OCI-LY7 (cell line): ENCODE data around the gene SKIL. TPM values are rescaled to one million over a fixed set of nuclear protein-coding genes. Genes with fewer than 3 reads are reported as not detected.

ENCODE experiments used
- BruUV-seq: library from RNA; stranded (reverse); fragments of 400-500 nt; replicated peaks from 2 replicates; lab custom pipeline; 2021; lab: Mats Ljungman, UMichigan
- CTCF ChIA-PET: fragments of 300-600 bp; sonication (Branson Sonifier 250); formaldehyde crosslinking; loops from one replicate; lab custom pipeline; 2022; ENCODE audit warnings: antibody characterized with exemption; ENCODE audit not compliant: unreplicated experiment; lab: Charles Lee
- POLR2A ChIA-PET: fragments of 300-600 bp; sonication (Branson Sonifier 250); formaldehyde crosslinking; loops from one replicate; lab custom pipeline; 2022; ENCODE audit warnings: antibody characterized with exemption; lab: Charles Lee
- DNase-seq: peaks from one replicate; pipeline ENCODE4 v3.0.0-alpha.2; 2015; ENCODE audit warnings: low spot score
- H2AFZ ChIP-seq: fragments of 200-600 bp; sonication (generic), shearing (Covaris generic); 2 replicates; pipeline ENCODE4 v1.6.1; 2014; ENCODE audit warnings: mild to moderate bottlenecking, antibody characterized with exemption, low read length, moderate library complexity
- H3K27ac ChIP-seq: fragments of 200-600 bp; sonication (generic); 2 replicates; pipeline ENCODE4 v1.5.1; 2014; ENCODE audit warnings: mixed run types, low read depth, mild to moderate bottlenecking, moderate library complexity, low read length, inconsistent platforms; ENCODE audit not compliant: poor library complexity, severe bottlenecking
- H3K36me3 ChIP-seq: fragments of 200-600 bp; sonication (generic); 2 replicates; pipeline ENCODE4 v1.6.1; 2014; ENCODE audit warnings: mild to moderate bottlenecking, antibody characterized with exemption, low read length, moderate library complexity, mixed read lengths; ENCODE audit not compliant: insufficient read depth
- H3K4me1 ChIP-seq: fragments of 200-600 bp; sonication (generic); 2 replicates; pipeline ENCODE4 v1.5.1; 2014; ENCODE audit warnings: mild to moderate bottlenecking, low read length; ENCODE audit not compliant: insufficient read depth, poor library complexity, severe bottlenecking
- H3K4me2 ChIP-seq: fragments of 200-600 bp; sonication (generic); 2 replicates; pipeline ENCODE4 v1.6.1; 2014; ENCODE audit warnings: mild to moderate bottlenecking, low read length
- H3K4me3 ChIP-seq: fragments of 200-600 bp; sonication (generic); 2 replicates; pipeline ENCODE4 v1.5.1; 2014; ENCODE audit warnings: mild to moderate bottlenecking, low read depth, low read length; ENCODE audit not compliant: poor library complexity, severe bottlenecking
- H3K79me2 ChIP-seq: fragments of 200-600 bp; sonication (generic); 2 replicates; pipeline ENCODE4 v1.6.1; 2016; ENCODE audit warnings: low read depth, mild to moderate bottlenecking, low read length, moderate library complexity, mixed read lengths; ENCODE audit not compliant: insufficient read depth
- H3K9me2 ChIP-seq: fragments of 200-600 bp; sonication (generic); 2 replicates; pipeline ENCODE4 v1.6.1; 2016; ENCODE audit warnings: mild to moderate bottlenecking, low read length, mixed read lengths; ENCODE audit not compliant: insufficient read depth
- H3K9me3 ChIP-seq: fragments of 200-600 bp; sonication (generic); 2 replicates; pipeline ENCODE4 v1.6.1; 2014; ENCODE audit warnings: mild to moderate bottlenecking, mixed run types, low read length, mixed read lengths
- H4K20me1 ChIP-seq: fragments of 200-600 bp; sonication (generic); 2 replicates; pipeline ENCODE4 v1.6.1; 2014; ENCODE audit warnings: mild to moderate bottlenecking, antibody characterized with exemption, low read length, moderate library complexity, mixed read lengths; ENCODE audit not compliant: insufficient read depth
- CTCF ChIP-seq: fragments of 200-600 bp; sonication (generic); conservative IDR thresholded peaks from 2 replicates; pipeline ENCODE4 v1.5.1; 2014; ENCODE audit warnings: mild to moderate bottlenecking, antibody characterized with exemption, low read length, moderate library complexity, mixed read lengths
- EZH2phosphoT487 ChIP-seq: fragments of 200-600 bp; sonication (generic); IDR thresholded peaks from 2 replicates; pipeline ENCODE4 v1.6.1; 2018; ENCODE audit warnings: low read depth, borderline replicate concordance, mild to moderate bottlenecking, mixed run types, antibody characterized with exemption, low read length, moderate library complexity, mixed read lengths
- intact Hi-C: fragments of 100-400 bp; cut with micrococcal nuclease; formaldehyde crosslinking; loops from one replicate; pipeline ENCODE4 v1.10.0; 2022; ENCODE audit not compliant: unreplicated experiment
- total RNA-seq, 2 experiments: library from RNA; depleted of rRNA in 1 of 2; stranded (reverse); fragments of >200 nt in 1 of 2; shearing (Covaris generic) in 1 of 2; gene quantifications; 2 replicates each; pipeline ENCODE4 v1.2.3, GENCODE V29; 2014 to 2022

Gene SKIL
- total RNA-seq, 2 experiments from 2014 or later = 60.9 to 86.3 TPM

DNA sequence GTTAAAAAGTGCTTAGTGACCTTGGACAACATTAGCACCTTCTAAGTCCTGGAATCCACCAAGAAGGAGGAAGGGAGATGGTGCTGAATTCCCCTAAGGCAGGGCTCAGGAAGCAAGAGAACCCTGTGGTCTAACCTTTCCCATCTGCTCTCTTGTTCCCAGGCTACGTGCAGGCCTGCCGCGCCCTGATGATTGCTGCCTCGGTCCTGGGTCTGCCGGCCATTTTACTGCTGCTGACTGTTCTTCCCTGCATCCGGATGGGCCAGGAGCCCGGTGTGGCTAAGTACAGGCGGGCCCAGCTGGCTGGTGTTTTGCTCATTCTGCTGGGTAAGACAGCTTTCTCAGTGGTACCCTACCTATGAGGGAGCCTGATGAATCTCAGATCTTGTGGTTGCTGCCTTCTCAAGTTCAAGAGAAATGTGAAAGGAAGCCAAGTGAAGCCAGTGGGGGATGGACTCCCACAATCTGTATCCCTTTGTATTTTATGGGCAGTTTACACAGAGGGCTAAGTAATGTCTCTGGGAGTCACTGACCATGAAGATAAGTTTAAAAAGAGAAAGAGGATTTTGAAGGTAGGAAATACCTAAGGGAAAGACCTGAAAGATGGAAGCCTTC lies 65.6 kb downstream of the SKIL start:
- ChIA-PET CTCF (no interaction called here), POLR2A (interaction anchor here (0.7 kb wide), 1 partner anchor 181 kb away, joined by 4 read pairs; no protein-coding TSS in a partner anchor)
- TF ChIP-seq CTCF (no peak), EZH2phosphoT487 (no peak)
- Histone ChIP-seq H3K9me2 (no peaks in the 10 kb centered on the region), H3K79me2 (no peaks in the 10 kb centered on the region), H3K36me3 (no peaks in the 10 kb centered on the region), H3K9me3 (no peaks in the 10 kb centered on the region), H3K4me2 (no peak overlapping the region), H4K20me1 (no peaks in the 10 kb centered on the region), H3K4me3 (no peak overlapping the region), H3K27ac (no peak overlapping the region), H2AFZ (no peak overlapping the region), H3K4me1 (no peaks in the 10 kb centered on the region)
- intact Hi-C loops = no loop called here
- no peak for DNase-seq
- BruUV-seq = no TSS peak

- H3K9me2 ChIP-seq = no peaks in the 10 kb centered on the region
- no peaks in the 10 kb centered on the region for H4K20me1 ChIP-seq
- H3K4me2 ChIP-seq = no peak overlapping the region
- no peaks in the 10 kb centered on the region for H3K79me2 ChIP-seq
- no peak overlapping the region for H2AFZ ChIP-seq
- no peaks in the 10 kb centered on the region for H3K4me1 ChIP-seq
- BruUV-seq = no TSS peak
- no peak for DNase-seq
- ChIA-PET CTCF (no interaction called here), POLR2A (no interaction called here)
- intact Hi-C loops = no loop called here
- H3K27ac ChIP-seq = no peak overlapping the region
- H3K4me3 ChIP-seq = no peak overlapping the region
- no peak for TF ChIP-seq CTCF
- no peak for TF ChIP-seq EZH2phosphoT487
- no peaks in the 10 kb centered on the region for H3K9me3 ChIP-seq
- H3K36me3 ChIP-seq = no peaks in the 10 kb centered on the region
These were observed 67.4 kb downstream of the SKIL start for GRCh38 chr3:170424879-170425278.

DNA sequence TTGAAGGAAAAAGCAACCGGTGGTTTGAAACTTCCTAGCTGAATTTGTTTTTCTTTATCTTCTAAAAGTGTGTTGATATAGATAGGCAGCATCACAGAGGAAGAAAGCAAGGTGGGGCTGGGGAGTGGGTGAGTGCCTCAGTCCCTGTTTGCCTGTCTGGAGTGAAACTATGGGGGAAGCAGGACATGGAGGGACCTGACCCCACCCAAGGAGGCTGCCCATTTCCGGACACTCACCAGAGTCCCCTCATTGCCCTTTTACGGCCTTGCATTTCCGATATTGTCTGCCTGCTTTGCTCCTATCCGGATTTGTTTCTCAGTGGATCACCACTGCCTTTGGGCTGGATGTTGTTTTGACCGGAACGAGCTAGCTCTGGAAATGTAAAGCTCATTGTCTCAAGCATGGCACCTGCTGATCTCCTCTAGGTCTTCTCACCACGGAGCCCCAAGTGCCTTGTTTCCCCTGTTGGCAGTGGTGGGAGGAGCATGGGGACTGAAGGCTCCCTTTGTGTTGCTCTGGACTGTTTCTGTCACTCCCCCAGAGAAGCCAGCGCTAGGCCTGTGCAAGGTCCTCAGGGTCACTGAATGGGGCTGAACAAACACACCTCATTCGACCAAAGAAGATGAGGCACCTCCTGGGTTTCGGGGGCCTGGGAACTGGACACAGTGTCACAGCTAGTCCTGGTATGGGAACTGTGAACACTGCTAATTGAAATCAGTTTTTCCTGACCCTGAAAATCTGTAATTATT lies 68.2 kb downstream of the SKIL start:
- no peak overlapping the region for H3K4me3 ChIP-seq
- no peaks in the 10 kb centered on the region for H3K4me1 ChIP-seq
- TF ChIP-seq EZH2phosphoT487 (no peak), CTCF (no peak)
- H3K79me2 ChIP-seq = no peaks in the 10 kb centered on the region
- ChIA-PET CTCF (no interaction called here), POLR2A (no interaction called here)
- no peak for DNase-seq
- H3K4me2 ChIP-seq = no peak overlapping the region
- H3K9me3 ChIP-seq = no peaks in the 10 kb centered on the region
- H3K9me2 ChIP-seq = no peaks in the 10 kb centered on the region
- no peak overlapping the region for H3K27ac ChIP-seq
- H2AFZ ChIP-seq = no peak overlapping the region
- no peaks in the 10 kb centered on the region for H4K20me1 ChIP-seq
- intact Hi-C loops = no loop called here
- no TSS peak for BruUV-seq
- H3K36me3 ChIP-seq = no peaks in the 10 kb centered on the region
